Gastroesophageal sphincter (tissue), 4 donors: ENCODE measurements around the gene ARHGEF4. TPM values are rescaled to one million over a fixed set of nuclear protein-coding genes. Genes with fewer than 3 reads are reported as not detected.

Experiments
- ATAC-seq: fragments of 150-250 bp; one replicate; pipeline ENCODE4 v1.9.1; 2016; ENCODE audit warnings: mild to moderate bottlenecking, moderate library complexity
- H3K27ac ChIP-seq, 4 donors: fragments of 200-600 bp; sonication (generic) in 3 of 4; 1 replicate in 3 of 4; 2 replicates in 1 of 4; pipeline ENCODE4 v1.5.1; 2016 to 2019
- H3K27me3 ChIP-seq: fragments of 200-600 bp; sonication (generic); one replicate; pipeline ENCODE4 v1.5.1; 2019
- H3K36me3 ChIP-seq, 2 donors: fragments of 200-600 bp; sonication (generic); one replicate each; pipeline ENCODE4 v1.5.1; 2019; ENCODE audit warnings: control low read depth in 1 of 2
- H3K4me1 ChIP-seq, 3 donors: fragments of 200-600 bp; sonication (generic); 1 replicate in 2 of 3; 2 replicates in 1 of 3; pipeline ENCODE4 v1.5.1; 2016 to 2019; ENCODE audit warnings: control low read depth in 2 of 3
- H3K4me3 ChIP-seq, 2 donors: fragments of 200-600 bp; sonication (generic); one replicate each; pipeline ENCODE4 v1.5.1; 2019; ENCODE audit warnings: mild to moderate bottlenecking in 1 of 2, moderate library complexity in 1 of 2
- H3K9me3 ChIP-seq, 3 donors: fragments of 200-600 bp; sonication (generic); one replicate each; pipeline ENCODE4 v1.5.1; 2017 to 2019; ENCODE audit warnings: control low read depth in 2 of 3
- CTCF ChIP-seq, 4 experiments: fragments of 200-600 bp in 2 of 4; fragments of 450-650 bp in 2 of 4; sonication (generic) in 1 of 4; IDR thresholded peaks; one replicate each; pipeline ENCODE4 v1.5.1; 2017 to 2019; ENCODE audit warnings: antibody characterized with exemption in 4 of 4, mild to moderate bottlenecking in 2 of 4, moderate library complexity in 2 of 4
- EP300 ChIP-seq: sonication (generic); formaldehyde crosslinking; IDR thresholded peaks from one replicate; pipeline ENCODE4 v1.6.1; 2017; ENCODE audit warnings: antibody characterized with exemption, mild to moderate bottlenecking
- POLR2A ChIP-seq, 2 donors: fragments of 450-650 bp; IDR thresholded peaks; one replicate each; pipeline ENCODE4 v1.6.1; 2017; ENCODE audit warnings: antibody characterized with exemption in 2 of 2, mild to moderate bottlenecking in 2 of 2, moderate library complexity in 1 of 2
- POLR2AphosphoS5 ChIP-seq: sonication (generic); formaldehyde crosslinking; IDR thresholded peaks from one replicate; pipeline ENCODE4 v1.6.1; 2017; ENCODE audit warnings: antibody characterized with exemption
- WGBS, 2 donors: methylation state at CpG; one replicate each; pipeline ENCODE4 v1.1.5; 2018; ENCODE audit warnings: low coverage in 1 of 2; 5-methylcytosine and 5-hydroxymethylcytosine counted together
- total RNA-seq, 4 donors: library from RNA; depleted of rRNA; stranded (reverse); fragments of >200 nt; gene quantifications; one replicate each; pipeline ENCODE4 v1.1.0, GENCODE V29; 2016

Gene ARHGEF4
- total RNA-seq, 4 donors from 2014 or later = 15.9 to 59.5 (median 21.8) TPM

GRCh38 chr2:131006561-131006960, 169.8 kb downstream of the ARHGEF4 start:
- Histone ChIP-seq H3K9me3 (no peaks in the 10 kb centered on the region), H3K4me3 (no peak overlapping the region), H3K27me3 (peaks cover 54% of the 10 kb centered on the region), H3K4me1 (no peaks in the 10 kb centered on the region), H3K27ac (no peak overlapping the region), H3K36me3 (no peaks in the 10 kb centered on the region)
- no peak for TF ChIP-seq EP300
- no peak for TF ChIP-seq POLR2AphosphoS5
- no peak for TF ChIP-seq CTCF (IDR thresholded peaks at IDR 0.05)
- no peak for TF ChIP-seq POLR2A (IDR thresholded peaks at IDR 0.05)
- ATAC-seq = no peak
- WGBS, 2 donors = 95% methylated on average over 2 of the region's 2 CpGs; no CpG with 5 or more reads in 1 of the 2 donors

GRCh38 chr2:131008967-131009366, 172.3 kb downstream of the ARHGEF4 start:
- ATAC-seq = no peak
- no peak overlapping the region for H3K27ac ChIP-seq
- WGBS, 2 donors = 100% methylated on average over 1 of the region's 1 CpG; no CpG with 5 or more reads in 1 of the 2 donors

GRCh38 chr2:131009713-131010475, 173.2 kb downstream of the ARHGEF4 start:
- WGBS, 2 donors = 61 to 93% methylated on average over 4 to 6 of the region's 6 CpGs
- no peak overlapping the region for H3K27ac ChIP-seq
- H3K9me3 ChIP-seq = no peaks in the 10 kb centered on the region
- H3K4me3 ChIP-seq = no peak overlapping the region
- H3K36me3 ChIP-seq = no peaks in the 10 kb centered on the region
- ATAC-seq = no peak
- TF ChIP-seq CTCF (IDR thresholded peaks at IDR 0.05) = no peak
- TF ChIP-seq POLR2AphosphoS5 = no peak
- no peak for TF ChIP-seq POLR2A (IDR thresholded peaks at IDR 0.05)
- TF ChIP-seq EP300 = no peak
- H3K4me1 ChIP-seq = no peaks in the 10 kb centered on the region
- H3K27me3 ChIP-seq = peaks cover 32% of the 10 kb centered on the region

More at GRCh38 chr2:131008967-131009366, 172.3 kb downstream of the ARHGEF4 start:
- no peaks in the 10 kb centered on the region for H3K36me3 ChIP-seq
- H3K4me1 ChIP-seq = no peaks in the 10 kb centered on the region
- H3K4me3 ChIP-seq = no peak overlapping the region
- no peaks in the 10 kb centered on the region for H3K9me3 ChIP-seq
- TF ChIP-seq POLR2AphosphoS5 = no peak
- TF ChIP-seq CTCF (IDR thresholded peaks at IDR 0.05) = no peak
- no peak for TF ChIP-seq EP300
- no peak for TF ChIP-seq POLR2A (IDR thresholded peaks at IDR 0.05)
- peaks cover 40% of the 10 kb centered on the region for H3K27me3 ChIP-seq

- no peak overlapping the region for H3K4me3 ChIP-seq
Measured at GRCh38 chr2:131010566-131010965, 173.9 kb downstream of the ARHGEF4 start.

DNA sequence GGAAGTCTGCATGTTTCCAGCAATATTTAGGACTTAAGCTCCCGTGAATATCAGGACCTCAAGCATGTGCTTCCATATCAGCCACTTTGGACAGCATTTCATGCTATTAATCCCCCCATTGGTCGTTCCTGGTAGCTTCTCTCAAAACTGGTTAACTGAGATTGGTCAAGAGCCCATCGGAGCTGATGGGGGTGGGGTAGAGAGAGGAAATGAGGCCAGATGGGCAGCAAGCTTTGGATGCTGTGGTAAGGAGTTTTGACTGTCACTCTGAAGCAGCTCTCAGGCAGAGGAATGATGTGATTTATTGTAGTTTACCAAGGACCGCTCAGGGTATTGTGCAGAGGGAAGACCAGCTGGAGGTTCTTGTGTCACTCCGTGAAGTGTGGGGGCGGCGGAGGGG, 174.8 kb downstream of the ARHGEF4 start:
- Histone ChIP-seq H3K27me3 (peaks cover 27% of the 10 kb centered on the region), H3K4me1 (no peaks in the 10 kb centered on the region), H3K4me3 (no peak overlapping the region), H3K36me3 (no peaks in the 10 kb centered on the region), H3K27ac (no peak overlapping the region), H3K9me3 (no peaks in the 10 kb centered on the region)
- 47 to 70% methylated on average over 5 to 6 of the region's 7 CpGs for WGBS, 2 donors
- TF ChIP-seq POLR2AphosphoS5 (no peak), POLR2A (IDR thresholded peaks at IDR 0.05) (no peak), CTCF (IDR thresholded peaks at IDR 0.05) (no peak), EP300 (no peak)
- no peak for ATAC-seq

More at GRCh38 chr2:131010566-131010965, 173.9 kb downstream of the ARHGEF4 start:
- H3K36me3 ChIP-seq = no peaks in the 10 kb centered on the region
- H3K4me1 ChIP-seq = no peaks in the 10 kb centered on the region
- no peak for ATAC-seq
- no peak overlapping the region for H3K27ac ChIP-seq
- no peaks in the 10 kb centered on the region for H3K9me3 ChIP-seq
- 73 to 78% methylated on average over 4 of the region's 4 CpGs for WGBS, 2 donors
- H3K27me3 ChIP-seq = peaks cover 28% of the 10 kb centered on the region
- no peak for TF ChIP-seq POLR2AphosphoS5
- TF ChIP-seq POLR2A (IDR thresholded peaks at IDR 0.05) = no peak
- no peak for TF ChIP-seq EP300
